ENCODE results near the gene TRUB1.
"Not testable (repeated sequence)": the region's sequence is repeated elsewhere in the genome, so short reads cannot be mapped to it uniquely, and the experiment has no call there.

Gene TRUB1

GRCh38 chr10:114937962-114938855 lies at the start of gene TRUB1:
TSS of gene TRUB1 (plus strand) at chr10:114938195. CDS start at chr10:114938254, 59 bp downstream.
- DNase-seq (ENCODE audit: low spot score) (peak; percentile 90), FAIRE-seq (no peak)

DNA sequence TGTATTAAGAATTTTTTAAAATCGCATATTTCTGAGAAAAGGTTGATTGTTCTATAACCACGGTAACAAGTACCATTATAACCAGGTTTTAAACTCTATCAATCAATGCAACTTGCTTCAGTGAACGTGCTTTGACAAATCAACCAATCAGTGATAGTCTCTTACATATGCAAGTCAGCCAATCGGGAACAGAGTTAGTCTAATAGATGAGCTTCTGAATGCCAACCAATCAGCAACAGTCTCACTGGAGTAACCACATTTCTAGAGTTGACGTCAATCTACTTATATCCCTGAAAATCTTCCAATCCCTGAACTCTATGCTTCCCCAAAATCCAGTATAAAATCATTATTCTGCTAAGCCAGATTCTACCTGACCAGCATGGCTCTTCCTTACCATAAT lies 44.7 kb upstream of the TRUB1 start:
- no peak for FAIRE-seq
- no peak for DNase-seq (ENCODE audit: low spot score)

DNA sequence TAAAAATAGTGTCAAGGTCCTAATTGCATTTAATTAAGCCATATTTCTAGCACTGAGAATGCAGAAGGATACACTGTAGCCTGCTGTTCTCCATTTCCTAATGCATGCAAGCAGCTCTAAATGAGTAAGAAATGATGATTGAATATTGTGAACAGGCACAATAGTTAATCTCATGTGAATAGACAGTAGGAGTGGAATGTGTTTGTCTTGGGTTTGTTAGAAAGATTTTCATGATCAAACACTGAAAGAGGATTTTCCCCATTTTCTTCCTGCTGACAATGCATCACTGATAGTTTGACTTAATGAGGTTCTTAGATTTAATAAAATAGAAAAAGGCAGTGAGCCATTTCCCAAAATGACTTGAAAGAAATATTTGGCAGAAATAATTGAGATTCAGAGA lies 43.1 kb upstream of the TRUB1 start:
- FAIRE-seq (no peak), DNase-seq (ENCODE audit: low spot score) (no peak)

DNA sequence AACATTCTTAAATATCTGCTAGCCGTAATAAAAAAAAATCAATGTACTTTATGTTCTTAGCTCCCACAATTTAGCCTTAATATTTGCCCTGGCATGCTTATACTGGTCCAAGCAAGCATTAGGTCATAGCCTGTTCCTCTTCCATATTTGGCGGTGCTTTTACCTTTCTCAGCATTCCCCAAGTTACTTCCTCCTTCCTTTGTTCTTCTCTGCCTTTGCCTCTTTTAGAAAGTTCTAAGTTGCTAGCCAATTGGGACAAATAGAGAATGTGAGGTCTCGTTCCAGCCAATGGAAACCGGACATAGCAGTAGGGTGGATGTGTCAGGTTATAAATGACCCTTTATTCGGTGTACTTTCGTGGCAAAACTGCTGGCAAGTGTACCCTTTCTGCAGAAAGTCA lies 41.0 kb upstream of the TRUB1 start:
- not testable (repeated sequence) for FAIRE-seq; DNase-seq (ENCODE audit: low spot score)

- DNase-seq (ENCODE audit: low spot score) (no peak), FAIRE-seq (no peak)
Observed at GRCh38 chr10:114897593-114897992, 40.4 kb upstream of the TRUB1 start.

GRCh38 chr10:114899982-114900381 lies 38.0 kb upstream of the TRUB1 start:
- DNase-seq (ENCODE audit: low spot score) (no peak), FAIRE-seq (no peak)

GRCh38 chr10:114900658-114901057 lies 37.3 kb upstream of the TRUB1 start:
- DNase-seq (ENCODE audit: low spot score) (no peak), FAIRE-seq (no peak)

- peak; percentile 25 for DNase-seq (ENCODE audit: low spot score)
- no peak for FAIRE-seq
Observed at GRCh38 chr10:114902151-114902550, 35.8 kb upstream of the TRUB1 start.

DNA sequence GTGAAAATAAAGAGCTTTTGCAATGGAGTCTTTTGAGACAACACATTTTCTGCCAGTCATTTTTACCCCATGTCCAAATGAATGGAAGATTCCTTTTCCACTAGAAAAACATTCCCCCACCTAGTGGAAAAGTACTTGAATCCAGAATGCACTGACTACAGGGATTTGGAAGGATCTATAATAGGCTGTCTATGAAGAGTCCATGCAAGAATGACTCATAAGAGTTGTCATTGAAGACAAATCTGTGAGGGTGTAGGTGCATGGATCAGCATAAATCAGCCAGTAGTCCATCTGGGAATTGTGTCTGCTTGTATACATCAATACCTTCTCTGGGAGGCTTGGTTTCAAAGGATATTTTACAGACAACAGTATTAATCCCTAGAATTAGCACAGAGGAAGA lies 32.5 kb upstream of the TRUB1 start:
- FAIRE-seq = no peak
- DNase-seq (ENCODE audit: low spot score) = peak; percentile 58

DNA sequence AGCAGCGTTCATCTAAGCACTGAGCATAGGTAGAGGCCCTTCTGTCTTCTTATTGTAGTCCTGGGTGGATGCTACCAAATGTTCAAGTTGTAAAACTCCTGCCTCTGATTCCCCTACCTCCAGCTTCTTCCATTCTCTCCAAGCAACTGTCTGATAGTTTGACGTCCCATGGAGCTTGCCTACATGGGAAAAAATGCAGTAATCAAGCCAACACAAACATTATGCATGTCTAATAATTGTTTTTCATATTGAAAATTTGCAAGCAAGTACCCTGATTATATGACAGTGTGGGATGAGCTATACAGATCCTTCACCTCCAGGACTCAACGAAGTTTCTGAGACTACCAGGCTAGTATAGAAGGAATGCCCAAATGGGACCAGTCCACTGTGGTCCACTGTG lies 31.0 kb upstream of the TRUB1 start:
- DNase-seq (ENCODE audit: low spot score) (no peak), FAIRE-seq (no peak)

DNA sequence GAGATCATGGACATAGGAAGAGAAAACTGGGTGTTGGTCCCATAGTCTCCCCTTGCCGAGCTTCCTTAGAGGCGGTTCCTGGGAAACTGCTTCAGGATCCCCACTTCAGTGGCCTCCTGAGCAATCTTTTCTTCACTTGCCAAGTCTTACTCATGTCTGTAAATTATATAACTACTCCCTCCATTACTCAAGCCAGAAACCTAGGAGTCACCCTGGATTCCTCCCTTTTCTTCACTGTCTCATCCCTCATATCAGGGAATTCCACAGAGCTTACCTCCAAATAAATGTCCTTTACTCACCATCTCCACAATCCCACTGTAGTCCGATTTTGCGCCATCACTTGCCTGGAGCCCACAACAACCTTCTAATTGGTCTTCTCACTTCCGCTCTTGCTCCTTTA lies 29.1 kb upstream of the TRUB1 start:
- DNase-seq (ENCODE audit: low spot score) (no peak), FAIRE-seq (no peak)

DNA sequence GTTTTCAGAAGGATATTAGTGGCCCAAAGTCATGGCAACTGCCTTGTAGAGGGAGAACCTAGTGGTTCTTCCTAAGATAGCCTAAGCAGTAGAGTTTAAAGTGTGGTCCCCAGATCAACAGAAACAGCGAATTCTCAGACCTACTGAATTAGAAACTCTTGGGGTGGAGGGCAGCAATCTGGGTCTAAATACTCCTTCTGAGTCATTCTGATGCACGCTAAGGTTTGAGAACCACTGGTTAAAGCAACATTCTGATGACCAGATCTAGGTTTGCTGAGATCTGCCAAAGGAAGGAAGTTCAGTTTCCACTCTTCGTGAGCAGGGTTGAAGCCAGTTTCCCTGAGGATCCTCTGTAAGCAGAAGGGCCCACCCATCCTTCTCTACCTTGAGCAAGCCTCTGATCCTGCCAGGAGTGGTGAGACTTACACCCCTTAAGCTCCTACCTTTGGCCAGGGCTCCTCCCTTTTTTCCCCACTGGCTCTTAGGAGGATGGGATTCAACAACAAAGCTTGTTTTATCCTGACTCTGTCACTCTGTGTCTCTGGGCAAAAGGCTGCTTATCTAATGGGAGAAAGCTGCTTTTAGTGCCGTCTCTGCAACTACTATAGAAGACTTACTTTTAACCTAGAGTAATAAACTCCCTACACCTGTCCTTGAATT lies 26.8 kb upstream of the TRUB1 start:
- FAIRE-seq (no peak), DNase-seq (ENCODE audit: low spot score) (no peak)

DNA sequence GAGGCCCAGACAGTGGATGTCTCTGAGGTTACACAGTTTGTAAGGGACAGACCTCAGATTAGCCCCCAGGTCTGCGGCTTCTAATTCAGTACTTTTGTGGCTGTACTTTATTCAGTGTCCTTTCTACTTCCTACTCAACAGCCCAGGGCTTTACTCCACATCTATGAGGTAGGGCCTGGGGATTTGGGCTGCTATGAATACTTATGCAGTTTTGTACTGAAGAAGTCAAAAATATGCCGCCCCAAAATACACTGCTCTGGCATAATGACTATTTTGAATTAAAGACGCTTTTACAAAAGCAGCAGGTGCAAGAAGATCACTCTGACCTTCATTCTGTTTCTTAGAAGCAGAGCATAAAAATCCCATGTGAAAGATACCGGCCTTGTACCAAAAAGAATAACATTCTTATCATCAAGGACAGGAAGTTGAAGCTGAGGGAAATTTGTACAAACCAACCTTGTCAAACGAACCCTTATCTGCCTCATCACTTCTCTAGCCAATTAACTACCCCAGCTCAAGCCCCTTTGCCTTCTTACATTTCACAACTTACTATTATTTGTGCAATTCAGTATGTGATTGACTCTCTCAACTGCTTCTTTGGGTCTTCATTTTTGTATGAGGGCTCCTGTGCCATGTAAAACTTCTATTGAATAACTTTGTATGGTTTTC lies 26.1 kb upstream of the TRUB1 start:
- no peak for DNase-seq (ENCODE audit: low spot score)
- no peak for FAIRE-seq

DNA sequence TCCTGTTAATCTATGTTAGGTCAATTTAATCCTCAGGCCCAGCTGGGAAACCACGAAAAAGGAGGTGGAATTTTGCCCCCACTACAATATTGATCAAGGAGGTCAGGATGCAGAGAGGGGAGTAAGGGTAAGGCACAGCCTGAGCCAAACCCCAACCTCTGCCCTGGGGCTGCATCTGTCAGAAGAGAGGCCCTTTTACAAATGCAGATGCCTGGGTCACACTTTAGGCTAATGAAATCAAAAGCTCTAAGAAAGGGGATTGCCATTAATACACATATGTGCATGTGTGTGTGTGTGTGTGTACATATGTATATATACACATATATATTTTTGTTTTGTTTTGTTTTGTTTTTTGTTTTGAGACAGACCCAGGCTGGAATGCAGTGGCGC lies 25.5 kb upstream of the TRUB1 start:
- DNase-seq (ENCODE audit: low spot score) (no peak), FAIRE-seq (no peak)

GRCh38 chr10:114914560-114914959 lies 23.4 kb upstream of the TRUB1 start:
- no peak for DNase-seq (ENCODE audit: low spot score)
- no peak for FAIRE-seq

- FAIRE-seq = no peak
Observed at GRCh38 chr10:114915294-114915693, 22.7 kb upstream of the TRUB1 start.

DNA sequence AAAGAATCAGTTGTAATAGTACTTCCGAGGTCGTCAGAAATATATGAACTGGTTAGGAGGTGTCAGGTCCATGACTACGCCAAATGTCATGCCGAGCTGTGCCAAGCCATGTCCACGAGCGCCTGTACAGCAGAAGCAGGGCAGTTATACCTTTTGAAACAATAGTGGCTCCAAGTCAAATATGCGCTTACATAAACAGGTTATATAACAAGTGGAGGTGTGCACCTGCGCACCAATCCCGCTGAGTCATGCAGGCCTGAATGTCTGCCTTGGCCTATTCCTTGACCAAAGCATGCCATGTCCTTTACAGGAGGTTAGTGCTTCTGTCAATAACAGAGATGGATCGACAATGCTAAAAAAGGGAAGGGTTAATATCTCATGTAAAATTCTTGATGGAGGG lies 21.3 kb upstream of the TRUB1 start:
- DNase-seq (ENCODE audit: low spot score) (no peak), FAIRE-seq (no peak)

More at GRCh38 chr10:114915294-114915693, 22.7 kb upstream of the TRUB1 start:
- no peak for DNase-seq (ENCODE audit: low spot score)

GRCh38 chr10:114917459-114917858 lies 20.5 kb upstream of the TRUB1 start:
- FAIRE-seq (no peak), DNase-seq (ENCODE audit: low spot score) (no peak)

DNA sequence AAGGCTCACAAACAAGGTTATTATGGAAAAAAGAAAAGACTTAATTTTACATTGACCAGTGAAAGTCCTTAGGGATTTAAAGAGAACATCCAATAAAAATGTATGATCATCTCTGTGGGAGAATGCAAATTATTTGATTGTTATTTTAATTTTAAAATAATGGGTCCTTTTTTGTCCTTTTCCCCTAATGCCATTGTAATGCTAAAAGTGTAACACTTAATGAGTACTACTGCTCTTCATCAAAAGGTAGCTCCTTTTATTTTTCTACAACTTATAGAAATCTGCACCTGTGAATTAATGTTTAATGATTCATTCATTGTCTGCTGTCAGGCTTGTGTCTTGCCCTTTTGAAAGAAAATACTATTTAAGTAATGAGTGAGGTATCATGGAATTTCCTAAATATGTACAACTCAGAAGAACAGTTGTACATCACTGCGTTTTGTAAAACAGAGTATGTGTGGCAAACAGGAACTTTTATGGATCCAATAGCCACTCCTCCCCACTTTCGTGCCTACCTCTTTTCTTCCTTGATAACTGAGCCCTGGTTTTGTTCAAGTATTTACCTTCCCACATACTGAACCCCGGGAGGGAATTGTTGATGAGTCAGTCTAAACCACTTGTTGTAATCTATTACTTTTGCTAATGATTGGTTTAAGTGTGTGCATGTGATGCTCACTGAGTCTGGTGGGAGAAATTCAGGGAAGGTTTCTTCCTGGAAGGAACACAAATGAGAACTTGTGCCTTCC lies 19.9 kb upstream of the TRUB1 start:
- FAIRE-seq = no peak
- DNase-seq (ENCODE audit: low spot score) = peak; percentile 11

DNA sequence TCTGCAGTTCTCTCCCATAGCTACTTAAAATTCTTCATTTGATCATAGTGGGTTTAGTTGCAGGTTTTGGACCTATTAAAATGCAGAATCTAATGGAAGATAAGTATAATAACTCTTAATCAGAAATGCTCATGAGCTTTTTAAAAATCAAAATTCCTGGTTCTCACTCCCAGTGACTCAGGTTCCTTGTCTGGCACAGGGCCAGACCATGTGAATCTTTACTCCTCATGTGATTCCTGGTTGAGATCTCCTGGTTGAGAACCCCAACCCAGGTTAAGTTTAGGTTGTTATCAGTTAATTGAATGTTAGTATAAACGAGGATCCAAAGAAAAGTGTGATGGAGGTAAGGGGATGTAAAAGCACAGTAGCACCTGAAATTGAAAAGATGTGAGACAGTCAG lies 17.5 kb upstream of the TRUB1 start:
- FAIRE-seq = no peak

GRCh38 chr10:114922003-114922402 lies 16.0 kb upstream of the TRUB1 start:
- FAIRE-seq (no peak), DNase-seq (ENCODE audit: low spot score) (no peak)

More for the DNA sequence above, 17.5 kb upstream of the TRUB1 start:
- peak; percentile 20 for DNase-seq (ENCODE audit: low spot score)

Data from urothelium cell line (cell line).